GM23338 (cell line): ENCODE measurements around the gene SNRNP200. TPM values are rescaled to one million over a fixed set of nuclear protein-coding genes. Genes with fewer than 3 reads are reported as not detected.

Source experiments
- ATAC-seq: fragments of 200-7000 bp; cut with Tn5 transposase; 3 replicates; pipeline ENCODE4 v1.9.1; 2020
- DNase-seq: peaks from one replicate; pipeline ENCODE4 v3.0.0-alpha.2; 2015; ENCODE audit warnings: low spot score
- H2AFZ ChIP-seq: fragments of 200-600 bp; sonication (generic); 2 replicates; pipeline ENCODE4 v1.8.0; 2016; ENCODE audit warnings: antibody characterized with exemption, mild to moderate bottlenecking, moderate library complexity
- H3F3A ChIP-seq: fragments of 200-600 bp; sonication (generic); replicated peaks from 2 replicates; pipeline ENCODE4 v1.8.0; 2017; ENCODE audit warnings: antibody characterized with exemption, mixed run types, low read depth
- H3K27ac ChIP-seq: fragments of 200-600 bp; sonication (generic); 2 replicates; pipeline ENCODE4 v1.6.1; 2016; ENCODE audit warnings: low read depth
- H3K27me3 ChIP-seq: fragments of 200-600 bp; sonication (generic); 2 replicates; pipeline ENCODE4 v1.8.0; 2016; ENCODE audit warnings: mild to moderate bottlenecking, mixed run types, moderate library complexity; ENCODE audit not compliant: insufficient read depth
- H3K36me3 ChIP-seq: fragments of 200-600 bp; sonication (generic); 2 replicates; pipeline ENCODE4 v1.8.0; 2016; ENCODE audit warnings: mild to moderate bottlenecking; ENCODE audit not compliant: insufficient read depth
- H3K4me1 ChIP-seq: fragments of 200-600 bp; sonication (generic); 2 replicates; pipeline ENCODE4 v1.8.0; 2016; ENCODE audit warnings: mild to moderate bottlenecking, moderate library complexity; ENCODE audit not compliant: insufficient read depth
- H3K4me2 ChIP-seq: fragments of 200-600 bp; sonication (generic); 2 replicates; pipeline ENCODE4 v1.7.1; 2017; ENCODE audit warnings: mixed run types
- H3K4me3 ChIP-seq: fragments of 200-600 bp; sonication (generic); 2 replicates; pipeline ENCODE4 v1.6.1; 2016; ENCODE audit warnings: mixed run types
- H3K79me2 ChIP-seq: fragments of 200-600 bp; sonication (generic); replicated peaks from 2 replicates; pipeline ENCODE4 v1.8.0; 2017; ENCODE audit warnings: mild to moderate bottlenecking; ENCODE audit not compliant: insufficient read depth
- H3K9me2 ChIP-seq: fragments of 200-600 bp; sonication (generic); 2 replicates; pipeline ENCODE4 v1.8.0; 2017; ENCODE audit not compliant: insufficient read depth
- H4K20me1 ChIP-seq: fragments of 200-600 bp; sonication (generic); replicated peaks from 2 replicates; pipeline ENCODE4 v1.8.0; 2017; ENCODE audit warnings: mild to moderate bottlenecking; ENCODE audit not compliant: insufficient read depth
- H3K27ac Mint-ChIP-seq: 2 replicates; pipeline ENCODE4 v1.8.0; 2020; ENCODE audit warnings: inconsistent platforms, mild to moderate bottlenecking, moderate library complexity, mixed read lengths
- H3K27me3 Mint-ChIP-seq: 3 replicates; pipeline ENCODE4 v1.8.0; 2022; ENCODE audit warnings: low read depth, mild to moderate bottlenecking, moderate library complexity, mixed read lengths, inconsistent platforms; ENCODE audit not compliant: insufficient read depth, poor library complexity
- H3K36me3 Mint-ChIP-seq: 3 replicates; pipeline ENCODE4 v1.8.0; 2021; ENCODE audit warnings: low read depth, mild to moderate bottlenecking, inconsistent platforms, moderate library complexity, mixed read lengths
- H3K4me1 Mint-ChIP-seq: 3 replicates; pipeline ENCODE4 v1.8.0; 2020; ENCODE audit warnings: mild to moderate bottlenecking, inconsistent platforms, mixed read lengths
- H3K4me3 Mint-ChIP-seq: 3 replicates; pipeline ENCODE4 v1.8.0; 2021; ENCODE audit warnings: moderate library complexity, mild to moderate bottlenecking, inconsistent platforms, mixed read lengths
- H3K9me3 Mint-ChIP-seq: 3 replicates; pipeline ENCODE4 v1.8.0; 2020; ENCODE audit warnings: moderate library complexity, mild to moderate bottlenecking, inconsistent platforms, mixed read lengths
- CREB1 ChIP-seq: fragments of 250-450 bp; sonication (Bioruptor Pico); IDR thresholded peaks from 2 replicates; pipeline ENCODE4 v1.5.0; 2020; ENCODE audit warnings: low read depth, mild to moderate bottlenecking, moderate library complexity
- CTCF ChIP-seq, 2 experiments: fragments of 200-600 bp in 1 of 2; sonication (generic) in 1 of 2; conservative IDR thresholded peaks; 2 replicates each; pipeline versions ENCODE4 v1.5.1 to v1.6.1; 2016 to 2017; ENCODE audit warnings: antibody characterized with exemption in 2 of 2, low read depth in 2 of 2, mild to moderate bottlenecking in 2 of 2, moderate library complexity in 1 of 2
- ETS1 ChIP-seq: IDR thresholded peaks from 2 replicates; pipeline ENCODE4 v1.6.1; 2016; ENCODE audit warnings: antibody characterized with exemption
- EZH2 ChIP-seq: fragments of 200-600 bp; sonication (generic); IDR thresholded peaks from one replicate; pipeline ENCODE4 v1.8.0; 2017; ENCODE audit warnings: antibody characterized with exemption, mild to moderate bottlenecking, low read depth; ENCODE audit not compliant: unreplicated experiment
- EZH2phosphoT487 ChIP-seq: fragments of 200-600 bp; sonication (generic); IDR thresholded peaks from one replicate; pipeline ENCODE4 v1.8.1; 2018; ENCODE audit warnings: antibody characterized with exemption; ENCODE audit not compliant: unreplicated experiment
- JUNB ChIP-seq: IDR thresholded peaks from one replicate; pipeline ENCODE4 v1.6.1; 2016; ENCODE audit warnings: antibody characterized with exemption; ENCODE audit not compliant: unreplicated experiment
- NANOG ChIP-seq: IDR thresholded peaks from 2 replicates; pipeline ENCODE4 v1.6.1; 2016; ENCODE audit warnings: antibody characterized with exemption, borderline replicate concordance
- POLR2AphosphoS5 ChIP-seq: IDR thresholded peaks from 2 replicates; pipeline ENCODE4 v1.6.1; 2016; ENCODE audit warnings: antibody characterized with exemption, low read depth
- REST ChIP-seq: IDR thresholded peaks from one replicate; pipeline ENCODE4 v1.6.1; 2018; ENCODE audit warnings: antibody characterized with exemption; ENCODE audit not compliant: unreplicated experiment
- STAT1 ChIP-seq: IDR thresholded peaks from one replicate; pipeline ENCODE4 v1.6.1; 2016; ENCODE audit warnings: antibody characterized with exemption; ENCODE audit not compliant: unreplicated experiment
- ZNF114 ChIP-seq: fragments of 250-450 bp; sonication (Bioruptor Pico); IDR thresholded peaks from 2 replicates; pipeline ENCODE4 v1.5.0; 2020; ENCODE audit warnings: mild to moderate bottlenecking, moderate library complexity
- ZNF331 ChIP-seq: fragments of 250-450 bp; sonication (Bioruptor Pico); IDR thresholded peaks from 2 replicates; pipeline ENCODE4 v1.5.0; 2020; ENCODE audit warnings: low read depth, mild to moderate bottlenecking, moderate library complexity
- ZNF462 ChIP-seq: fragments of 250-450 bp; sonication (Bioruptor Pico); IDR thresholded peaks from 2 replicates; pipeline ENCODE4 v1.5.0; 2020; ENCODE audit warnings: mild to moderate bottlenecking, moderate library complexity
- polyA plus RNA-seq: library from polyadenylated mRNA; unstranded; fragments of >200 nt; fragmentation: Nextera tagmentation; extraction: Ambion mirVana; gene quantifications from 2 replicates; pipeline ENCODE4 v1.2.1, GENCODE V29; 2016
- total RNA-seq: library from RNA; depleted of rRNA; stranded (reverse); fragments of >200 nt; shearing (Covaris generic); gene quantifications from 2 replicates; pipeline ENCODE4 v1.2.3, GENCODE V29; 2014

SNRNP200 gene
- total and polyA plus RNA-seq, 2 experiments from 2014 or later = 70.7 to 179 TPM

GRCh38 chr2:96329456-96329855 lies 24.1 kb upstream of the SNRNP200 start:
- Histone ChIP-seq H3K9me2 (no peaks in the 10 kb centered on the region), H3K4me1 (0 out of 2 replicates have a peak, but pooled peaks cover 4% of the 10 kb centered on the region), H4K20me1 (0 out of 2 replicates have a peak, but pooled peaks cover 3% of the 10 kb centered on the region), H3K27me3 (peaks cover 17% of the 10 kb centered on the region), H3K79me2 (no peaks in the 10 kb centered on the region), H3K27ac (no peak overlapping the region), H2AFZ (no peak overlapping the region), H3K4me3 (no peak overlapping the region), H3F3A (0 out of 2 replicates have a peak, but pooled peaks cover 6% of the 10 kb centered on the region), H3K4me2 (no peak overlapping the region), H3K36me3 (no peaks in the 10 kb centered on the region)
- Mint-ChIP-seq H3K4me1 (peaks cover 13% of the 10 kb centered on the region), H3K36me3 (peaks cover 24% of the 10 kb centered on the region), H3K4me3 (no peak overlapping the region), H3K27me3 (peaks cover 12% of the 10 kb centered on the region), H3K9me3 (no peaks in the 10 kb centered on the region), H3K27ac (no peak overlapping the region)
- TF ChIP-seq ETS1 (no peak), NANOG (no peak), ZNF114 (no peak), STAT1 (no peak), REST (no peak), CTCF (conservative IDR thresholded peaks at IDR 0.05; ENCODE audit: low read depth in 2 of 2) (no peak), ZNF331 (CRISPR knock-in tag) (no peak), EZH2 (no peak), CREB1 (CRISPR knock-in tag) (no peak), ZNF462 (CRISPR knock-in tag) (no peak), EZH2phosphoT487 (no peak), JUNB (no peak), POLR2AphosphoS5 (no peak)
- ATAC-seq (no peak), DNase-seq (no peak)
